ENCODE measurements around the gene DAZAP1.

DNA sequence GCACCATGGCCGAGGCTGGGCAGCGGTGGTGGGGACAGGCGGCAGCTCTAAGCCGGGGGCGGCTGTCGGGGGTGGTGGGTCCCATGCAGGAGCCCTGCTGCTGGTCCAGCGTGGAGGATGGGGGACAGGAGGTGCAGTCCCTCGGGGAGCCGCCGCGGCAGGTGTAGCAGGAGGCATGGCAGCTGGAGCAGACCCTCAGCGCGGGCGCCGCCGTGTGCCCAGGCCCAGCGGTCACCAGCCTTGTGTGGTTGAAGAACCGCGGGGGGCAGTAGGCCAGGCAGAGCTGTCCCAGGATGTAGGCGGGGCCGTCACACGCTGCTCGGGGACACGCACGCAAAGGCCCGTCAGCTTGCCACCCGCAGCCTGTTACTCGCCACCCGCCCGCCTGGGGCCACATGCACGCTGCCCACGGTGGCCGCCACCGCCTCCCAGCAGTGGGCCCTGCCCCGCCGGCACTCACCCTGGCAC, 74.5 kb downstream of the DAZAP1 start:
- TF ChIP-seq, protein P1, sequence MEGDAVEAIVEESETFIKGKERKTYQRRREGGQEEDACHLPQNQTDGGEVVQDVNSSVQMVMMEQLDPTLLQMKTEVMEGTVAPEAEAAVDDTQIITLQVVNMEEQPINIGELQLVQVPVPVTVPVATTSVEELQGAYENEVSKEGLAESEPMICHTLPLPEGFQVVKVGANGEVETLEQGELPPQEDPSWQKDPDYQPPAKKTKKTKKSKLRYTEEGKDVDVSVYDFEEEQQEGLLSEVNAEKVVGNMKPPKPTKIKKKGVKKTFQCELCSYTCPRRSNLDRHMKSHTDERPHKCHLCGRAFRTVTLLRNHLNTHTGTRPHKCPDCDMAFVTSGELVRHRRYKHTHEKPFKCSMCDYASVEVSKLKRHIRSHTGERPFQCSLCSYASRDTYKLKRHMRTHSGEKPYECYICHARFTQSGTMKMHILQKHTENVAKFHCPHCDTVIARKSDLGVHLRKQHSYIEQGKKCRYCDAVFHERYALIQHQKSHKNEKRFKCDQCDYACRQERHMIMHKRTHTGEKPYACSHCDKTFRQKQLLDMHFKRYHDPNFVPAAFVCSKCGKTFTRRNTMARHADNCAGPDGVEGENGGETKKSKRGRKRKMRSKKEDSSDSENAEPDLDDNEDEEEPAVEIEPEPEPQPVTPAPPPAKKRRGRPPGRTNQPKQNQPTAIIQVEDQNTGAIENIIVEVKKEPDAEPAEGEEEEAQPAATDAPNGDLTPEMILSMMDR (IDR thresholded peaks at IDR 0.05), result no peak
- TF ChIP-seq POLR2A (IDR thresholded peaks at IDR 0.05), result no peak

Measured in lower leg skin (tissue), 3 donors.